Measurements from ENCODE around the gene MET. TPM values are rescaled to one million over a fixed set of nuclear protein-coding genes. Genes with fewer than 3 reads are reported as not detected.

The MET gene
- total and polyA plus RNA-seq, 10 of the 15 experiments (the other 5 are each of a cell fraction or from before 2014, with no cell fraction given): 0.01 to 0.21 TPM; not detected in 8

GRCh38 chr7:116650436-116650835, 21.6 kb upstream of the MET start (continued):
- TF ChIP-seq GATAD2B (conservative IDR thresholded peaks at IDR 0.05; ENCODE audit: low read depth) (no peak), ZNF207 (IDR thresholded peaks at IDR 0.05; ENCODE audit: borderline replicate concordance) (no peak), ZNF592 (IDR thresholded peaks at IDR 0.05) (no peak), RCOR1 (conservative IDR thresholded peaks at IDR 0.05; ENCODE audit: low read depth, low read length) (no peak), ZNF687 (IDR thresholded peaks at IDR 0.05) (no peak), STAT1 (conservative IDR thresholded peaks at IDR 0.05) (no peak), ZNF24 (IDR thresholded peaks at IDR 0.05) (no peak)
- TF ChIP-seq, protein P1, sequence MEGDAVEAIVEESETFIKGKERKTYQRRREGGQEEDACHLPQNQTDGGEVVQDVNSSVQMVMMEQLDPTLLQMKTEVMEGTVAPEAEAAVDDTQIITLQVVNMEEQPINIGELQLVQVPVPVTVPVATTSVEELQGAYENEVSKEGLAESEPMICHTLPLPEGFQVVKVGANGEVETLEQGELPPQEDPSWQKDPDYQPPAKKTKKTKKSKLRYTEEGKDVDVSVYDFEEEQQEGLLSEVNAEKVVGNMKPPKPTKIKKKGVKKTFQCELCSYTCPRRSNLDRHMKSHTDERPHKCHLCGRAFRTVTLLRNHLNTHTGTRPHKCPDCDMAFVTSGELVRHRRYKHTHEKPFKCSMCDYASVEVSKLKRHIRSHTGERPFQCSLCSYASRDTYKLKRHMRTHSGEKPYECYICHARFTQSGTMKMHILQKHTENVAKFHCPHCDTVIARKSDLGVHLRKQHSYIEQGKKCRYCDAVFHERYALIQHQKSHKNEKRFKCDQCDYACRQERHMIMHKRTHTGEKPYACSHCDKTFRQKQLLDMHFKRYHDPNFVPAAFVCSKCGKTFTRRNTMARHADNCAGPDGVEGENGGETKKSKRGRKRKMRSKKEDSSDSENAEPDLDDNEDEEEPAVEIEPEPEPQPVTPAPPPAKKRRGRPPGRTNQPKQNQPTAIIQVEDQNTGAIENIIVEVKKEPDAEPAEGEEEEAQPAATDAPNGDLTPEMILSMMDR (IDR thresholded peaks at IDR 0.05 in 2 of 3, conservative IDR thresholded peaks at IDR 0.05 in 1 of 3; ENCODE audit: control insufficient read depth in 2 of 3, extremely low read depth in 1 of 3, insufficient read depth in 1 of 3, low read depth in 3 of 3, low read length in 3 of 3): no peak
